Mesenchymal stem cell (in vitro differentiated cells and primary cell): ENCODE data around the gene COL6A5.
"Not testable (repeated sequence)": the region's sequence is repeated elsewhere in the genome, so short reads cannot be mapped to it uniquely, and the experiment has no call there.

Source experiments
- DNase-seq: peaks from one replicate; pipeline ENCODE4 v3.0.0-alpha.2; 2013
- H2AFZ ChIP-seq: one replicate; pipeline ENCODE4 v1.6.1; 2013; ENCODE audit warnings: low read depth, mild to moderate bottlenecking, control low read depth, inconsistent platforms, low read length, moderate library complexity
- H2AK5ac ChIP-seq: 2 replicates; pipeline ENCODE4 v1.6.1; 2013; ENCODE audit warnings: low read length, moderate library complexity, mild to moderate bottlenecking, inconsistent platforms; ENCODE audit not compliant: severe bottlenecking
- H2BK120ac ChIP-seq: one replicate; pipeline ENCODE4 v1.6.1; 2013; ENCODE audit warnings: low read depth, mild to moderate bottlenecking, inconsistent platforms, low read length, moderate library complexity
- H2BK12ac ChIP-seq, 2 experiments: one replicate each; pipeline ENCODE4 v1.6.1; 2013; ENCODE audit warnings: inconsistent platforms in 2 of 2, low read length in 2 of 2, mild to moderate bottlenecking in 2 of 2, moderate library complexity in 2 of 2, control low read depth in 1 of 2
- H2BK15ac ChIP-seq: one replicate; pipeline ENCODE4 v1.6.1; 2013; ENCODE audit warnings: mild to moderate bottlenecking, low read depth, inconsistent platforms; ENCODE audit not compliant: poor library complexity, severe bottlenecking
- H2BK5ac ChIP-seq: 2 replicates; pipeline ENCODE4 v1.6.1; 2013; ENCODE audit warnings: low read depth, mild to moderate bottlenecking, low read length, control low read depth, inconsistent platforms; ENCODE audit not compliant: poor library complexity, severe bottlenecking
- H3K14ac ChIP-seq, 2 experiments: one replicate each; pipeline ENCODE4 v1.6.1; 2013; ENCODE audit warnings: inconsistent platforms in 2 of 2, low read length in 2 of 2, control low read depth in 1 of 2, mild to moderate bottlenecking in 1 of 2, moderate library complexity in 1 of 2
- H3K18ac ChIP-seq, 2 experiments: one replicate each; pipeline ENCODE4 v1.6.1; 2013; ENCODE audit warnings: inconsistent platforms in 2 of 2, low read length in 2 of 2, control low read depth in 1 of 2, low read depth in 1 of 2, mild to moderate bottlenecking in 1 of 2
- H3K23ac ChIP-seq, 2 experiments: one replicate each; pipeline ENCODE4 v1.6.1; 2013; ENCODE audit warnings: inconsistent platforms in 2 of 2, low read length in 2 of 2, mild to moderate bottlenecking in 2 of 2, moderate library complexity in 2 of 2, control low read depth in 1 of 2
- H3K27ac ChIP-seq: 2 replicates; pipeline ENCODE4 v1.5.1; 2013; ENCODE audit warnings: mild to moderate bottlenecking, moderate library complexity, low read length, control low read depth, inconsistent platforms; ENCODE audit not compliant: poor library complexity, severe bottlenecking
- H3K27me3 ChIP-seq, 2 experiments: 2 replicates each; pipeline versions ENCODE4 v1.6.1 to v1.7.0; 2013; ENCODE audit warnings: low read length in 2 of 2, mild to moderate bottlenecking in 2 of 2, moderate library complexity in 2 of 2, control low read depth in 1 of 2, inconsistent platforms in 1 of 2; ENCODE audit not compliant: control insufficient read depth in 1 of 2, insufficient read depth in 1 of 2
- H3K36me3 ChIP-seq, 2 experiments: 2 replicates each; pipeline versions ENCODE4 v1.6.1 to v1.7.0; 2013; ENCODE audit warnings: low read length in 2 of 2, control low read depth in 1 of 2, inconsistent platforms in 1 of 2, low read depth in 1 of 2, mild to moderate bottlenecking in 1 of 2; ENCODE audit not compliant: insufficient read depth in 2 of 2, control insufficient read depth in 1 of 2
- H3K4ac ChIP-seq, 2 experiments: one replicate each; pipeline ENCODE4 v1.6.1; 2013; ENCODE audit warnings: inconsistent platforms in 2 of 2, low read length in 2 of 2, mild to moderate bottlenecking in 2 of 2, moderate library complexity in 2 of 2, control low read depth in 1 of 2, low read depth in 1 of 2
- H3K4me1 ChIP-seq: 2 replicates; pipeline ENCODE4 v1.6.1; 2013; ENCODE audit warnings: low read depth, low read length, control low read depth; ENCODE audit not compliant: control insufficient read depth, insufficient read depth
- H3K4me2 ChIP-seq: 2 replicates; pipeline ENCODE4 v1.6.1; 2013; ENCODE audit warnings: low read length, mild to moderate bottlenecking, inconsistent platforms; ENCODE audit not compliant: poor library complexity, severe bottlenecking
- H3K4me3 ChIP-seq, 2 experiments: 2 replicates each; pipeline versions ENCODE4 v1.5.1 to v1.7.0; 2013; ENCODE audit warnings: low read length in 2 of 2, mild to moderate bottlenecking in 2 of 2, control low read depth in 1 of 2, low read depth in 1 of 2; ENCODE audit not compliant: insufficient read depth in 1 of 2
- H3K79me1 ChIP-seq: replicated peaks from 2 replicates; pipeline ENCODE4 v1.6.1; 2013; ENCODE audit warnings: mild to moderate bottlenecking, control low read depth, low read length, inconsistent platforms; ENCODE audit not compliant: poor library complexity, severe bottlenecking
- H3K9ac ChIP-seq: 2 replicates; pipeline ENCODE4 v1.7.0; 2013; ENCODE audit warnings: mild to moderate bottlenecking, low read length, moderate library complexity
- H3K9me3 ChIP-seq: 2 replicates; pipeline ENCODE4 v1.7.0; 2013; ENCODE audit warnings: mild to moderate bottlenecking, low read length; ENCODE audit not compliant: control insufficient read depth
- H4K8ac ChIP-seq: one replicate; pipeline ENCODE4 v1.6.1; 2013; ENCODE audit warnings: inconsistent platforms, mild to moderate bottlenecking, low read length, moderate library complexity
- H4K91ac ChIP-seq: one replicate; pipeline ENCODE4 v1.6.1; 2013; ENCODE audit warnings: mild to moderate bottlenecking, low read length, inconsistent platforms
- WGBS: methylation state at CpG from one replicate; pipeline ENCODE4 v1.1.7; 2013; ENCODE audit warnings: mixed read lengths; 5-methylcytosine and 5-hydroxymethylcytosine counted together

Gene COL6A5

GRCh38 chr3:130348258-130348657, 2.8 kb downstream of the COL6A5 start:
- not testable (repeated sequence) for H2AK5ac ChIP-seq, DNase-seq, H2BK15ac ChIP-seq, H3K9me3 ChIP-seq, H2AFZ ChIP-seq, H3K4ac ChIP-seq, H3K27ac ChIP-seq, H3K18ac ChIP-seq, H2BK120ac ChIP-seq, H3K4me3 ChIP-seq, H4K91ac ChIP-seq, H3K4me2 ChIP-seq, H3K14ac ChIP-seq, H3K79me1 ChIP-seq, H3K4me1 ChIP-seq, H2BK12ac ChIP-seq, H2BK5ac ChIP-seq, H3K36me3 ChIP-seq, H3K9ac ChIP-seq, H3K23ac ChIP-seq, H4K8ac ChIP-seq
- H3K27me3 ChIP-seq: peaks cover 28 to 60% of the 10 kb centered on the region in 2 experiments
- WGBS: 100% methylated on average over 1 of the region's 2 CpGs

- Histone ChIP-seq H2BK5ac (no peak overlapping the region), H2BK120ac (no peak overlapping the region), H2BK12ac (no peak overlapping the region), H2AFZ (no peak overlapping the region), H3K79me1 (no peaks in the 10 kb centered on the region), H2BK15ac (no peak overlapping the region), H3K4me2 (no peak overlapping the region), H3K9ac (no peak overlapping the region), H3K18ac (no peak overlapping the region), H2AK5ac (no peak overlapping the region), H3K36me3 (no peaks in the 10 kb centered on the region), H3K9me3 (no peaks in the 10 kb centered on the region), H3K27me3 (peaks cover 0 to 10% of the 10 kb centered on the region in 2 experiments), H3K4me1 (no peaks in the 10 kb centered on the region), H3K23ac (no peak overlapping the region), H4K8ac (no peak overlapping the region), H4K91ac (no peak overlapping the region), H3K14ac (no peak overlapping the region), H3K4me3 (no peak overlapping the region), H3K27ac (no peak overlapping the region), H3K4ac (no peak overlapping the region)
- WGBS: 64% methylated on average over 5 of the region's 5 CpGs
- DNase-seq: no peak
These were observed 9.0 kb downstream of the COL6A5 start for GRCh38 chr3:130354430-130354829.

- H3K14ac ChIP-seq: no peak overlapping the region
- H3K4me2 ChIP-seq: no peak overlapping the region
- H3K79me1 ChIP-seq: no peaks in the 10 kb centered on the region
- peaks cover 3% of the 10 kb centered on the region for H3K9me3 ChIP-seq
- no peak overlapping the region for H3K27ac ChIP-seq
- H3K27me3 ChIP-seq: peaks cover 0 to 14% of the 10 kb centered on the region in 2 experiments
- 87% methylated on average over 2 of the region's 3 CpGs for WGBS
- no peak overlapping the region for H3K4ac ChIP-seq
- no peak overlapping the region for H3K23ac ChIP-seq
- H2BK15ac ChIP-seq: no peak overlapping the region
- H2BK5ac ChIP-seq: no peak overlapping the region
- H2AFZ ChIP-seq: no peak overlapping the region
- H3K18ac ChIP-seq: no peak overlapping the region
- no peak overlapping the region for H2AK5ac ChIP-seq
- no peaks in the 10 kb centered on the region for H3K36me3 ChIP-seq
- no peak overlapping the region for H2BK12ac ChIP-seq
- H3K4me1 ChIP-seq: peaks cover 2% of the 10 kb centered on the region
- H4K91ac ChIP-seq: no peak overlapping the region
- DNase-seq: no peak
- H3K9ac ChIP-seq: no peak overlapping the region
- H3K4me3 ChIP-seq: no peak overlapping the region
- H4K8ac ChIP-seq: no peak overlapping the region
- no peak overlapping the region for H2BK120ac ChIP-seq
These were observed 28.6 kb downstream of the COL6A5 start for GRCh38 chr3:130374033-130374432.

GRCh38 chr3:130374908-130375307, 29.4 kb downstream of the COL6A5 start:
- Histone ChIP-seq H3K9me3 (peaks cover 3% of the 10 kb centered on the region), H3K36me3 (no peaks in the 10 kb centered on the region), H2BK12ac (no peak overlapping the region), H3K4me1 (peaks cover 4% of the 10 kb centered on the region), H2BK15ac (no peak overlapping the region), H2BK5ac (no peak overlapping the region), H2AFZ (no peak overlapping the region), H3K9ac (no peak overlapping the region), H3K14ac (no peak overlapping the region), H3K23ac (no peak overlapping the region), H4K8ac (no peak overlapping the region), H3K18ac (no peak overlapping the region), H3K4me2 (no peak overlapping the region), H3K4ac (no peak overlapping the region), H3K27me3 (peaks cover 0 to 13% of the 10 kb centered on the region in 2 experiments), H4K91ac (no peak overlapping the region), H2AK5ac (no peak overlapping the region), H3K4me3 (no peak overlapping the region), H3K79me1 (no peaks in the 10 kb centered on the region), H3K27ac (no peak overlapping the region), H2BK120ac (no peak overlapping the region)
- DNase-seq: no peak
- 96% methylated on average over 1 of the region's 1 CpG for WGBS
